SK-N-SH (cell line): ENCODE data around the gene IGF2BP2. TPM values are rescaled to one million over a fixed set of nuclear protein-coding genes. Genes with fewer than 3 reads are reported as not detected.

Source experiments
- CTCF ChIA-PET: fragments of 300-600, 350-600 bp; formaldehyde crosslinking; extraction: SDS; loops from one replicate; lab custom pipeline; 2021; lab: Yijun Ruan, JAX
- POLR2A ChIA-PET: fragments of 350-600 bp; sonication (Branson Sonifier 250); formaldehyde crosslinking; extraction: SDS; loops from one replicate; lab custom pipeline; 2020; ENCODE audit warnings: antibody characterized with exemption, inconsistent platforms; lab: Yijun Ruan, JAX
- DNase-seq: peaks from one replicate; pipeline ENCODE4 v3.0.0; 2012
- H2AFZ ChIP-seq: fragments of 200-600 bp; sonication (generic); 2 replicates; pipeline ENCODE4 v1.8.1; 2016; ENCODE audit warnings: antibody characterized with exemption, mild to moderate bottlenecking, low read depth
- H3F3A ChIP-seq: fragments of 200-600 bp; sonication (generic); replicated peaks from 2 replicates; pipeline ENCODE3; 2016; ENCODE audit warnings: antibody characterized with exemption, mild to moderate bottlenecking; ENCODE audit not compliant: insufficient read depth
- H3K27ac ChIP-seq, 2 experiments: fragments of 200-500 bp in 1 of 2; fragments of 200-600 bp in 1 of 2; sonication (Bioruptor generic) in 1 of 2; sonication (generic), shearing (Covaris generic) in 1 of 2; 2 replicates each; pipeline versions ENCODE4 v1.5.1 to v1.6.1; 2014 to 2016; ENCODE audit warnings: low read depth in 2 of 2, inconsistent platforms in 1 of 2, low read length in 1 of 2, mild to moderate bottlenecking in 1 of 2, mixed read lengths in 1 of 2
- H3K27me3 ChIP-seq: fragments of 200-600 bp; sonication (generic), shearing (Covaris generic); 2 replicates; pipeline ENCODE4 v1.6.1; 2016; ENCODE audit warnings: mixed run types; ENCODE audit not compliant: insufficient read depth
- H3K36me3 ChIP-seq, 2 experiments: fragments of 200-500 bp in 1 of 2; fragments of 200-600 bp in 1 of 2; sonication (Bioruptor generic) in 1 of 2; sonication (generic) in 1 of 2; replicated peaks in 1 of 2; 2 replicates each; pipeline versions ENCODE3 to v1.5.1; 2014 to 2016; ENCODE audit warnings: low read length in 1 of 2, mild to moderate bottlenecking in 1 of 2; ENCODE audit not compliant: insufficient read depth in 2 of 2, control insufficient read depth in 1 of 2
- H3K4me1 ChIP-seq, 2 experiments: fragments of 200-500 bp in 1 of 2; fragments of 200-600 bp in 1 of 2; sonication (Bioruptor generic) in 1 of 2; sonication (generic), shearing (Covaris generic) in 1 of 2; 2 replicates each; pipeline versions ENCODE4 v1.5.1 to v1.6.1; 2014 to 2016; ENCODE audit warnings: low read depth in 1 of 2, low read length in 1 of 2, mixed run types in 1 of 2; ENCODE audit not compliant: insufficient read depth in 2 of 2, control insufficient read depth in 1 of 2
- H3K4me2 ChIP-seq: fragments of 200-600 bp; sonication (generic), shearing (Covaris generic); 2 replicates; pipeline ENCODE4 v1.6.1; 2017; ENCODE audit warnings: mixed run types
- H3K4me3 ChIP-seq, 2 experiments: fragments of 200-500 bp in 1 of 2; fragments of 200-600 bp in 1 of 2; sonication (Bioruptor generic) in 1 of 2; sonication (generic), shearing (Covaris generic) in 1 of 2; 2 replicates each; pipeline versions ENCODE4 v1.5.1 to v1.8.1; 2014 to 2016; ENCODE audit warnings: low read depth in 2 of 2, inconsistent platforms in 1 of 2, low read length in 1 of 2, mild to moderate bottlenecking in 1 of 2, mixed read lengths in 1 of 2, moderate library complexity in 1 of 2
- H3K79me2 ChIP-seq: fragments of 200-600 bp; sonication (generic); 2 replicates; pipeline ENCODE4 v1.8.1; 2017; ENCODE audit warnings: mild to moderate bottlenecking; ENCODE audit not compliant: insufficient read depth
- H3K9ac ChIP-seq: fragments of 200-600 bp; sonication (generic); 2 replicates; pipeline ENCODE4 v1.6.1; 2017; ENCODE audit warnings: mixed run types
- H3K9me2 ChIP-seq: fragments of 200-600 bp; sonication (generic); 2 replicates; pipeline ENCODE4 v1.6.1; 2017; ENCODE audit warnings: mixed run types
- H3K9me3 ChIP-seq: fragments of 200-600 bp; sonication (generic); 2 replicates; pipeline ENCODE4 v1.6.1; 2017; ENCODE audit warnings: mixed run types, mild to moderate bottlenecking, moderate library complexity
- H4K20me1 ChIP-seq: fragments of 200-600 bp; sonication (generic); 2 replicates; pipeline ENCODE4 v1.6.1; 2017; ENCODE audit warnings: mild to moderate bottlenecking, mixed run types; ENCODE audit not compliant: insufficient read depth
- ELF1 ChIP-seq: IDR thresholded peaks from 2 replicates; pipeline ENCODE4 v1.4.0; 2012
- EP300 ChIP-seq, 2 experiments: IDR thresholded peaks; 2 replicates each; pipeline versions ENCODE4 v1.4.0 to v1.6.1; 2012; ENCODE audit warnings: borderline replicate concordance in 1 of 2, low read depth in 1 of 2, low read length in 1 of 2
- FOXM1 ChIP-seq: IDR thresholded peaks from 2 replicates; pipeline ENCODE4 v1.4.0; 2012; ENCODE audit warnings: low read depth, mild to moderate bottlenecking
- MXI1 ChIP-seq: IDR thresholded peaks from 2 replicates; pipeline ENCODE4 v1.6.1; 2012; ENCODE audit warnings: mild to moderate bottlenecking, low read depth, low read length, improper control_type of control experiment
- NFIC ChIP-seq: IDR thresholded peaks from 2 replicates; pipeline ENCODE4 v1.4.0; 2012; ENCODE audit warnings: borderline replicate concordance
- NRF1 ChIP-seq: IDR thresholded peaks from 2 replicates; pipeline ENCODE4 v1.6.1; 2012; ENCODE audit warnings: low read depth, mild to moderate bottlenecking, low read length
- SIN3A ChIP-seq: IDR thresholded peaks from 2 replicates; pipeline ENCODE4 v1.6.1; 2012; ENCODE audit warnings: low read depth, mild to moderate bottlenecking, low read length, moderate library complexity, borderline replicate concordance
- SMC3 ChIP-seq: IDR thresholded peaks from 2 replicates; pipeline ENCODE4 v1.6.1; 2012; ENCODE audit warnings: low read depth, low read length, improper control_type of control experiment
- TEAD4 ChIP-seq: IDR thresholded peaks from 2 replicates; pipeline ENCODE4 v1.4.0; 2012; ENCODE audit warnings: mild to moderate bottlenecking, borderline replicate concordance; ENCODE audit not compliant: insufficient read depth
- YY1 ChIP-seq: IDR thresholded peaks from 2 replicates; pipeline ENCODE4 v1.4.0; 2012; ENCODE audit warnings: low read depth, mild to moderate bottlenecking
- WGBS: methylation state at CpG from one replicate; pipeline ENCODE4 v1.1.6; 2017; ENCODE audit warnings: low lambda C conversion rate; 5-methylcytosine and 5-hydroxymethylcytosine counted together
- polyA plus RNA-seq, 3 experiments: library from polyadenylated mRNA; depleted of rRNA; stranded (reverse); fragments of >200 nt; gene quantifications; 2 replicates each; pipeline ENCODE4 v1.2.3, GENCODE V29; 2012
- TF ChIP-seq, protein P1 (sequence below): IDR thresholded peaks from 2 replicates; pipeline ENCODE4 v1.4.0; 2012; ENCODE audit warnings: low read depth, borderline replicate concordance
- TF ChIP-seq, protein P2 (sequence below): IDR thresholded peaks from 2 replicates; pipeline ENCODE4 v1.4.0; 2012; ENCODE audit warnings: low read depth
- TF ChIP-seq, protein P3 (sequence below): fragments of 200-600 bp; sonication (generic); IDR thresholded peaks from 2 replicates; pipeline ENCODE4 v1.6.1; 2017; ENCODE audit warnings: antibody characterized with exemption, mild to moderate bottlenecking, moderate library complexity
- TF ChIP-seq, protein P4 (sequence below): IDR thresholded peaks from 2 replicates; pipeline ENCODE4 v1.6.1; 2012; ENCODE audit warnings: mild to moderate bottlenecking, low read depth, low read length, moderate library complexity

The IGF2BP2 gene
- polyA plus RNA-seq, 1 of the 3 experiments (the other 2 are of a cell fraction), result 5.4 TPM

DNA sequence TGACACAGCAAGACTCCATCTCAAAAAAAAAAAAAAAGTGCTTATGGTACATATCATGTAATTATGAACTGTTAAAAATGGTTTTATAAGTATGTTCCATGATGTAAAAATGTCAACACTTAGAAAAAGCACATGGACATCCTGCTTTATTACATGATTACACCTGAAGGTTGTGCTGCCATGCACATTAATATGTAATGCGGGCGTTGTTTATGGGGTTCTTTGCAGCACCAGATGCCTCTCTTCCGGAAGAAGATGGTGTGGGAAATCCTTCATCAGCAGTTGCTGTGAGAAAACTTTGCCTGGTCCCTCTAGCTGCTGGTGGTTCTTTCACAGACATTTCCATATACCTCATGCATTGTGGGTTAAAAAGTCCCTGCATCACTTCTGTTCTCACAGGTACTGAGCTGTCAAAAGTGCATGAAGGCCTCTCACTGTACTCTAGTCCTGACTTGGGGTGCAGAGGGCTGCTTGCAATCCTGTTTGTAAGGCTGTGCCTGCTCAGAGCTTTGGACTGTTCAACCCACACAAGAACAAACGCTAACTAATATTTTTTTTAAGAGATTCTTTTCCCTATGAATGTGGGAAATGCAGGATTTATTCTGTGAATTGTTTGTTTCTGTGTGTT, 195.2 kb downstream of the IGF2BP2 start:
- TF ChIP-seq, protein P1, sequence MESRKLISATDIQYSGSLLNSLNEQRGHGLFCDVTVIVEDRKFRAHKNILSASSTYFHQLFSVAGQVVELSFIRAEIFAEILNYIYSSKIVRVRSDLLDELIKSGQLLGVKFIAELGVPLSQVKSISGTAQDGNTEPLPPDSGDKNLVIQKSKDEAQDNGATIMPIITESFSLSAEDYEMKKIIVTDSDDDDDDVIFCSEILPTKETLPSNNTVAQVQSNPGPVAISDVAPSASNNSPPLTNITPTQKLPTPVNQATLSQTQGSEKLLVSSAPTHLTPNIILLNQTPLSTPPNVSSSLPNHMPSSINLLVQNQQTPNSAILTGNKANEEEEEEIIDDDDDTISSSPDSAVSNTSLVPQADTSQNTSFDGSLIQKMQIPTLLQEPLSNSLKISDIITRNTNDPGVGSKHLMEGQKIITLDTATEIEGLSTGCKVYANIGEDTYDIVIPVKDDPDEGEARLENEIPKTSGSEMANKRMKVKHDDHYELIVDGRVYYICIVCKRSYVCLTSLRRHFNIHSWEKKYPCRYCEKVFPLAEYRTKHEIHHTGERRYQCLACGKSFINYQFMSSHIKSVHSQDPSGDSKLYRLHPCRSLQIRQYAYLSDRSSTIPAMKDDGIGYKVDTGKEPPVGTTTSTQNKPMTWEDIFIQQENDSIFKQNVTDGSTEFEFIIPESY, result no peak
- TF ChIP-seq SIN3A, result no peak
- no peak for TF ChIP-seq SMC3
- no peak for TF ChIP-seq MXI1
- no peak for TF ChIP-seq NRF1
- TF ChIP-seq ELF1, result no peak
- TF ChIP-seq NFIC, result no peak
- TF ChIP-seq TEAD4, result no peak
- TF ChIP-seq, protein P2, sequence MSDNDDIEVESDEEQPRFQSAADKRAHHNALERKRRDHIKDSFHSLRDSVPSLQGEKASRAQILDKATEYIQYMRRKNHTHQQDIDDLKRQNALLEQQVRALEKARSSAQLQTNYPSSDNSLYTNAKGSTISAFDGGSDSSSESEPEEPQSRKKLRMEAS, result no peak
- TF ChIP-seq YY1, result no peak
- no peak for TF ChIP-seq EP300 (IDR thresholded peaks at IDR 0.05; ENCODE audit: borderline replicate concordance in 1 of 2, low read depth in 1 of 2, low read length in 1 of 2)
- no peak for TF ChIP-seq FOXM1
- TF ChIP-seq, protein P3, sequence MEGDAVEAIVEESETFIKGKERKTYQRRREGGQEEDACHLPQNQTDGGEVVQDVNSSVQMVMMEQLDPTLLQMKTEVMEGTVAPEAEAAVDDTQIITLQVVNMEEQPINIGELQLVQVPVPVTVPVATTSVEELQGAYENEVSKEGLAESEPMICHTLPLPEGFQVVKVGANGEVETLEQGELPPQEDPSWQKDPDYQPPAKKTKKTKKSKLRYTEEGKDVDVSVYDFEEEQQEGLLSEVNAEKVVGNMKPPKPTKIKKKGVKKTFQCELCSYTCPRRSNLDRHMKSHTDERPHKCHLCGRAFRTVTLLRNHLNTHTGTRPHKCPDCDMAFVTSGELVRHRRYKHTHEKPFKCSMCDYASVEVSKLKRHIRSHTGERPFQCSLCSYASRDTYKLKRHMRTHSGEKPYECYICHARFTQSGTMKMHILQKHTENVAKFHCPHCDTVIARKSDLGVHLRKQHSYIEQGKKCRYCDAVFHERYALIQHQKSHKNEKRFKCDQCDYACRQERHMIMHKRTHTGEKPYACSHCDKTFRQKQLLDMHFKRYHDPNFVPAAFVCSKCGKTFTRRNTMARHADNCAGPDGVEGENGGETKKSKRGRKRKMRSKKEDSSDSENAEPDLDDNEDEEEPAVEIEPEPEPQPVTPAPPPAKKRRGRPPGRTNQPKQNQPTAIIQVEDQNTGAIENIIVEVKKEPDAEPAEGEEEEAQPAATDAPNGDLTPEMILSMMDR, result no peak
- TF ChIP-seq, protein P4, sequence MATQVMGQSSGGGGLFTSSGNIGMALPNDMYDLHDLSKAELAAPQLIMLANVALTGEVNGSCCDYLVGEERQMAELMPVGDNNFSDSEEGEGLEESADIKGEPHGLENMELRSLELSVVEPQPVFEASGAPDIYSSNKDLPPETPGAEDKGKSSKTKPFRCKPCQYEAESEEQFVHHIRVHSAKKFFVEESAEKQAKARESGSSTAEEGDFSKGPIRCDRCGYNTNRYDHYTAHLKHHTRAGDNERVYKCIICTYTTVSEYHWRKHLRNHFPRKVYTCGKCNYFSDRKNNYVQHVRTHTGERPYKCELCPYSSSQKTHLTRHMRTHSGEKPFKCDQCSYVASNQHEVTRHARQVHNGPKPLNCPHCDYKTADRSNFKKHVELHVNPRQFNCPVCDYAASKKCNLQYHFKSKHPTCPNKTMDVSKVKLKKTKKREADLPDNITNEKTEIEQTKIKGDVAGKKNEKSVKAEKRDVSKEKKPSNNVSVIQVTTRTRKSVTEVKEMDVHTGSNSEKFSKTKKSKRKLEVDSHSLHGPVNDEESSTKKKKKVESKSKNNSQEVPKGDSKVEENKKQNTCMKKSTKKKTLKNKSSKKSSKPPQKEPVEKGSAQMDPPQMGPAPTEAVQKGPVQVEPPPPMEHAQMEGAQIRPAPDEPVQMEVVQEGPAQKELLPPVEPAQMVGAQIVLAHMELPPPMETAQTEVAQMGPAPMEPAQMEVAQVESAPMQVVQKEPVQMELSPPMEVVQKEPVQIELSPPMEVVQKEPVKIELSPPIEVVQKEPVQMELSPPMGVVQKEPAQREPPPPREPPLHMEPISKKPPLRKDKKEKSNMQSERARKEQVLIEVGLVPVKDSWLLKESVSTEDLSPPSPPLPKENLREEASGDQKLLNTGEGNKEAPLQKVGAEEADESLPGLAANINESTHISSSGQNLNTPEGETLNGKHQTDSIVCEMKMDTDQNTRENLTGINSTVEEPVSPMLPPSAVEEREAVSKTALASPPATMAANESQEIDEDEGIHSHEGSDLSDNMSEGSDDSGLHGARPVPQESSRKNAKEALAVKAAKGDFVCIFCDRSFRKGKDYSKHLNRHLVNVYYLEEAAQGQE, result no peak
- 93% methylated on average over 4 of the region's 4 CpGs for WGBS
- no peaks in the 10 kb centered on the region for H3K27me3 ChIP-seq
- peak overlapping the region; percentile 4 to 47; a peak in 1 of 4 replicates for H3K27ac ChIP-seq
- H3K4me2 ChIP-seq, result no peak overlapping the region
- POLR2A ChIA-PET, result no interaction called here
- peaks cover 40% of the 10 kb centered on the region for H3F3A ChIP-seq
- no peaks in the 10 kb centered on the region for H3K9me3 ChIP-seq
- peaks cover 19 to 25% of the 10 kb centered on the region in 2 experiments for H3K36me3 ChIP-seq
- H2AFZ ChIP-seq, result no peak overlapping the region
- no peaks in the 10 kb centered on the region for H4K20me1 ChIP-seq
- DNase-seq, result no peak
- no peaks in the 10 kb centered on the region for H3K79me2 ChIP-seq
- H3K9me2 ChIP-seq, result no peaks in the 10 kb centered on the region
- peaks cover 0 to 11% of the 10 kb centered on the region in 2 experiments; a peak in 2 of 4 replicates for H3K4me1 ChIP-seq
- no peak overlapping the region for H3K4me3 ChIP-seq
- H3K9ac ChIP-seq, result no peak overlapping the region
- CTCF ChIA-PET, result interaction anchor here (1.1 to 1.5 kb wide), 2 partner anchors 31 to 139 kb away, joined by 3 to 5 read pairs; no protein-coding TSS in a partner anchor
